Lower leg skin (tissue), 4 donors: ENCODE data around the gene CRELD2. TPM values are rescaled to one million over a fixed set of nuclear protein-coding genes. Genes with fewer than 3 reads are reported as not detected.

Source experiments
- DNase-seq, 2 donors: peaks; one replicate each; pipeline ENCODE4 v3.0.0-alpha.2; 2019; ENCODE audit warnings: low spot score in 2 of 2
- H3K4me3 ChIP-seq: fragments of 200-600 bp; sonication (generic); 2 replicates; pipeline ENCODE4 v1.5.1; 2017; ENCODE audit warnings: mild to moderate bottlenecking, low read depth; ENCODE audit not compliant: poor library complexity, severe bottlenecking
- POLR2A ChIP-seq, 2 donors: fragments of 450-650 bp; IDR thresholded peaks; one replicate each; pipeline ENCODE4 v1.6.1; 2016 to 2017; ENCODE audit warnings: antibody characterized with exemption in 2 of 2, mild to moderate bottlenecking in 1 of 2, moderate library complexity in 1 of 2
- WGBS, 2 donors: methylation state at CpG; one replicate each; pipeline ENCODE4 v1.1.5; 2018; 5-methylcytosine and 5-hydroxymethylcytosine counted together
- intact Hi-C: fragments of 100-400 bp; cut with DNase I; formaldehyde crosslinking; loops from one replicate; pipeline ENCODE4 v1.15.0; 2023; ENCODE audit warnings: low total_unique reads
- total RNA-seq, 4 donors: library from RNA; depleted of rRNA; stranded (reverse); fragments of >200 nt; gene quantifications; one replicate each; pipeline ENCODE4 v1.1.0, GENCODE V29; 2016
- TF ChIP-seq, protein P1 (sequence below), 3 donors: fragments of 450-650 bp; IDR thresholded peaks; one replicate each; pipeline ENCODE4 v1.5.1; 2016; ENCODE audit warnings: antibody characterized with exemption in 3 of 3, mild to moderate bottlenecking in 3 of 3, moderate library complexity in 2 of 3

Gene CRELD2
- total RNA-seq, 4 donors from 2014 or later, result 9.1 to 28.0 (median 18.0) TPM

DNA sequence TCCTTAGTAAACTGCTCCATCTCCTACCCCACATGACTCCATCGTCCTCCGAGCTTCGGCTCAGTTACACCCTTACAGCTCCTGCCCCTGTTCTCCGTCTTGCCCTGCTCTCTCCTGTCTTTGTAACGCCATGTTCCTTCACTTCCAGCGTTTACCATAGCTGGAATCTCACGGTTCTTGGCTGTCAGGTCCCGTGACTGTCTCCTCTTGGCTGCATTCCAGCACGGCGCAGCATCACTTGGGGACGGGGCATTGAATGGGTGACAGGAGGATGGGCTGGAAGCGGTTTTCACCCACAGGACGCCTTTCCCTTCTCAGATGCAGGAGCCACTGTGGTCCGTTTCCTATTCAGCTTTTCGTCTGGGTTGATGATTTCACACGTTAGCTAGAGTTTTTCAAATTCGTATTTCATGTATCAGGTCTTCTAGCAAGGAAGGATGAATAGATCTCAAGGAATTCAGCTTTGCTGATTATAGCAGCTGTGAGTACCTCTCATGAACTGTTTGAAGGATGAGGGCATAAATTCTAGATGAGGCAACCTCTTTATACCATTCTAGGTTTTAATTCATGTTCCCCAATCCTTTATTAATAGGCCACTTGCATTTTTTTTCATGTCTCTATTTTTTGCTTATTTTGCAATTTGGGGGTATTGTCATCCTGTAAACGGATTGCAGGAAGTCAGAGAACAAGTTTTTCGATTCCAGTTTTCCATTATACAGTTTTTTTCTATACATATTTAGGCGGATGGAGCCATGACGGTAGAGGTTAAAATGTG lies 35.7 kb upstream of the CRELD2 start:
- TF ChIP-seq, protein P1, sequence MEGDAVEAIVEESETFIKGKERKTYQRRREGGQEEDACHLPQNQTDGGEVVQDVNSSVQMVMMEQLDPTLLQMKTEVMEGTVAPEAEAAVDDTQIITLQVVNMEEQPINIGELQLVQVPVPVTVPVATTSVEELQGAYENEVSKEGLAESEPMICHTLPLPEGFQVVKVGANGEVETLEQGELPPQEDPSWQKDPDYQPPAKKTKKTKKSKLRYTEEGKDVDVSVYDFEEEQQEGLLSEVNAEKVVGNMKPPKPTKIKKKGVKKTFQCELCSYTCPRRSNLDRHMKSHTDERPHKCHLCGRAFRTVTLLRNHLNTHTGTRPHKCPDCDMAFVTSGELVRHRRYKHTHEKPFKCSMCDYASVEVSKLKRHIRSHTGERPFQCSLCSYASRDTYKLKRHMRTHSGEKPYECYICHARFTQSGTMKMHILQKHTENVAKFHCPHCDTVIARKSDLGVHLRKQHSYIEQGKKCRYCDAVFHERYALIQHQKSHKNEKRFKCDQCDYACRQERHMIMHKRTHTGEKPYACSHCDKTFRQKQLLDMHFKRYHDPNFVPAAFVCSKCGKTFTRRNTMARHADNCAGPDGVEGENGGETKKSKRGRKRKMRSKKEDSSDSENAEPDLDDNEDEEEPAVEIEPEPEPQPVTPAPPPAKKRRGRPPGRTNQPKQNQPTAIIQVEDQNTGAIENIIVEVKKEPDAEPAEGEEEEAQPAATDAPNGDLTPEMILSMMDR (IDR thresholded peaks at IDR 0.05), result no peak
- no peak for TF ChIP-seq POLR2A (IDR thresholded peaks at IDR 0.05)
- no peak for DNase-seq
- H3K4me3 ChIP-seq, result no peak overlapping the region
- WGBS, 2 donors, result 89 to 90% methylated on average over 21 of the region's 21 CpGs
- intact Hi-C loops, result no loop called here

DNA sequence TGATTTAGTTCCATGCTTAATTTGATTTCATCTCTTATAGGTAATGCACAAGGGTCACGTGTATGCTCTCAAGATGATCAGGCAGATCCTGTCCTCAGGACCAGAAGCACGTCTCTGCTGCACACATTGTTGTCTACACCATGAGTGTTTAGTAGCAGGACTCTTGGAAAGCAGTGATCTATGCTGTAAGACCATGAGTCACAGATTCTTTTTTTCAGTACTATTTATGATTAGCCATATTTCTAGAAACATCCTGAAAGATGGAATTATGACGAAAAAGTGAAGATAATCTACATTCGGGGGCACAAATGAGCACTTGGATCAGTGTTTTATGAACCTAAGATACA lies 35.2 kb upstream of the CRELD2 start:
- H3K4me3 ChIP-seq, result no peak overlapping the region
- intact Hi-C loops, result no loop called here
- TF ChIP-seq POLR2A (IDR thresholded peaks at IDR 0.05), result no peak
- TF ChIP-seq, protein P1 (IDR thresholded peaks at IDR 0.05), result no peak
- no peak for DNase-seq
- 95 to 99% methylated on average over 4 of the region's 4 CpGs for WGBS, 2 donors

DNA sequence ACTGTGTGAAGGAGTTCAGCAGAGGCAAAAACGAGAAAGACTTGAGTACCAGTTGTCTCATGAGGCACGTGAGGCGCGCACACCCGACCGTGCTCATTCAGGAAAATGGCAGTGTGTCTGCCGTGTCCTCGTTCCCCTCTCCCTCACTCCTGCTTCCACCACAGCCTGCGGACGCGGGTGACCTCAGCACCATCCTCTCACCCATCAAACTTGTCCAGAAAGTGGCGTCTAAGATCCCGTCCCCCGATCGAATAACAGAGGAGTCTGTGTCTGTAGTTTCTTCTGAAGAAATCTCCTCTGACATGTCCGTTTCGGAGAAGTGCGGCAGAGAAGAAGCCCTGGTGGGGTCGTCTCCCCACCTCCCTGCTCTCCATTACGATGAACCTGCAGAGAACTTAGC lies 34.4 kb upstream of the CRELD2 start:
- DNase-seq, result no peak
- intact Hi-C loops, result no loop called here
- WGBS, 2 donors, result 98 to 99% methylated on average over 20 of the region's 20 CpGs
- no peak overlapping the region for H3K4me3 ChIP-seq
- no peak for TF ChIP-seq POLR2A (IDR thresholded peaks at IDR 0.05)
- TF ChIP-seq, protein P1 (IDR thresholded peaks at IDR 0.05), result no peak

DNA sequence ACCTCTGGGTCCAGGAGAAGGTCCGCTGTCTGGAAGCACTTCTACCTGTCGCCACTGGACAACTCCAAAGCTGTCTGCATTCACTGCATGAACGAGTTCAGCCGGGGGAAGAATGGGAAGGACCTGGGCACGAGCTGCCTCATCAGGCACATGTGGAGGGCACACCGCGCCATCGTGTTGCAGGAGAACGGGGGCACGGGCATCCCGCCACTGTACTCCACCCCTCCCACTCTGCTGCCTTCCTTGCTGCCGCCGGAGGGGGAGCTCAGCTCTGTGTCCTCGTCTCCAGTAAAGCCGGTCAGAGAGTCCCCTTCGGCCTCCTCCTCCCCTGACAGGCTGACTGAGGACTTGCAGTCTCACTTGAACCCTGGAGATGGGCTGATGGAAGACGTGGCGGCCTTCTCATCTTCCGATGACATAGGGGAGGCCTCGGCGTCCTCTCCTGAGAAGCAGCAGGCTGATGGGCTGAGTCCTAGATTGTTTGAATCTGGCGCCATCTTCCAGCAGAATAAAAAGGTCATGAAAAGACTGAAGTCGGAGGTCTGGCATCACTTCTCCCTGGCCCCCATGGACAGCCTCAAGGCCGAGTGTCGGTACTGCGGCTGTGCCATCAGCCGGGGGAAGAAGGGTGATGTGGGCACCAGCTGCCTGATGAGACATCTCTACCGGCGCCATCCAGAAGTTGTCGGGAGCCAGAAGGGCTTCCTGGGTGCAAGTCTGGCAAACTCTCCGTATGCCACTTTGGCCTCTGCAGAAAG lies 33.8 kb upstream of the CRELD2 start:
- H3K4me3 ChIP-seq, result no peak overlapping the region
- intact Hi-C loops, result no loop called here
- no peak for TF ChIP-seq POLR2A (IDR thresholded peaks at IDR 0.05)
- TF ChIP-seq, protein P1 (IDR thresholded peaks at IDR 0.05), result no peak
- WGBS, 2 donors, result 94 to 97% methylated on average over 31 of the region's 31 CpGs
- DNase-seq, result no peak

DNA sequence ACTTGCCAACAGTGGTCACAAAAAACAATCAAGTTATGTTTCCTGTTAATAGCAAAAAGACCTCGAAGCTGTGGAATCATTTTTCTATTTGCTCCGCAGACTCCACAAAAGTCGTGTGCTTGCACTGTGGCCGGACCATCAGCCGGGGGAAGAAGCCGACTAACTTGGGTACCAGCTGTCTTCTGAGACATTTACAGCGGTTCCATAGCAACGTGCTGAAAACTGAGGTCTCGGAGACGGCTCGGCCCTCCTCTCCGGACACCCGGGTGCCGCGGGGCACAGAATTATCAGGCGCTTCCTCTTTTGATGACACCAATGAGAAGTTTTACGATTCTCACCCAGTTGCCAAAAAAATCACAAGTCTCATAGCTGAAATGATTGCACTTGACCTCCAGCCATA lies 33.2 kb upstream of the CRELD2 start:
- WGBS, 2 donors, result 91 to 98% methylated on average over 17 of the region's 17 CpGs
- no peak for DNase-seq
- intact Hi-C loops, result no loop called here
- TF ChIP-seq, protein P1 (IDR thresholded peaks at IDR 0.05), result no peak
- no peak for TF ChIP-seq POLR2A (IDR thresholded peaks at IDR 0.05)
- H3K4me3 ChIP-seq, result no peak overlapping the region
